HEK293 (cell line): ENCODE results near the gene SLC20A1.

ENCODE experiments used
- CTCF ChIA-PET: fragments of 350-600 bp; formaldehyde crosslinking; extraction: SDS; loops from one replicate; lab custom pipeline; 2021; ENCODE audit warnings: antibody characterized with exemption; lab: Yijun Ruan, JAX
- POLR2A ChIA-PET: fragments of 300-600 bp; formaldehyde crosslinking; extraction: SDS; loops from one replicate; lab custom pipeline; 2020; ENCODE audit warnings: antibody characterized with exemption, inconsistent platforms; lab: Yijun Ruan, JAX
- H3K27ac ChIP-seq: fragments of 200-500 bp; sonication (Bioruptor generic); 2 replicates; pipeline ENCODE4 v1.5.1; 2014; ENCODE audit warnings: low read depth, low read length, control low read depth, inconsistent platforms; ENCODE audit errors: extremely low read depth
- H3K36me3 ChIP-seq, 2 experiments: fragments of 200-500 bp in 1 of 2; sonication (Bioruptor generic) in 1 of 2; 1 replicate in 1 of 2; 2 replicates in 1 of 2; pipeline ENCODE4 v1.5.1; 2014 to 2017; ENCODE audit warnings: inconsistent platforms in 2 of 2, low read length in 2 of 2; ENCODE audit not compliant: control insufficient read depth in 2 of 2, insufficient read depth in 1 of 2
- H3K4me1 ChIP-seq: fragments of 200-500 bp; sonication (Bioruptor generic); 2 replicates; pipeline ENCODE4 v1.5.1; 2014; ENCODE audit warnings: mild to moderate bottlenecking, low read length, inconsistent platforms; ENCODE audit not compliant: control insufficient read depth, insufficient read depth
- H3K4me3 ChIP-seq: 2 replicates; pipeline ENCODE4 v1.5.1; 2011; ENCODE audit warnings: low read depth, mild to moderate bottlenecking, control low read depth, low read length, moderate library complexity
- H3K9me3 ChIP-seq: fragments of 200-500 bp; sonication (Bioruptor generic); 2 replicates; pipeline ENCODE4 v1.5.1; 2014; ENCODE audit warnings: low read depth, low read length, inconsistent platforms; ENCODE audit not compliant: control insufficient read depth, insufficient read depth
- KLF16 ChIP-seq: fragments of 450-650 bp; formaldehyde crosslinking; IDR thresholded peaks from 2 replicates; pipeline ENCODE4 v1.5.1; 2017; ENCODE audit warnings: missing biosample characterization, missing genetic modification characterization
- KLF8 ChIP-seq: fragments of 450-650 bp; formaldehyde crosslinking; IDR thresholded peaks from 2 replicates; pipeline ENCODE4 v1.5.1; 2016; ENCODE audit warnings: missing biosample characterization, missing genetic modification characterization
- PRDM4 ChIP-seq: fragments of 450-650 bp; formaldehyde crosslinking; IDR thresholded peaks from 2 replicates; pipeline ENCODE4 v1.5.1; 2017; ENCODE audit warnings: missing biosample characterization, missing genetic modification characterization
- SCRT2 ChIP-seq: fragments of 450-650 bp; formaldehyde crosslinking; IDR thresholded peaks from 2 replicates; pipeline ENCODE4 v1.5.1; 2016; ENCODE audit warnings: missing biosample characterization, missing genetic modification characterization
- ZBTB6 ChIP-seq: fragments of 450-650 bp; formaldehyde crosslinking; IDR thresholded peaks from 2 replicates; pipeline ENCODE4 v1.5.1; 2017; ENCODE audit warnings: missing biosample characterization, missing genetic modification characterization
- ZFP41 ChIP-seq: fragments of 450-650 bp; formaldehyde crosslinking; IDR thresholded peaks from 2 replicates; pipeline ENCODE4 v1.5.1; 2016; ENCODE audit warnings: missing biosample characterization, missing genetic modification characterization, borderline replicate concordance
- ZNF112 ChIP-seq: fragments of 450-650 bp; formaldehyde crosslinking; IDR thresholded peaks from 2 replicates; pipeline ENCODE4 v1.5.0; 2017; ENCODE audit warnings: missing biosample characterization, missing genetic modification characterization
- ZNF157 ChIP-seq: fragments of 450-650 bp; formaldehyde crosslinking; IDR thresholded peaks from 2 replicates; pipeline ENCODE4 v1.5.1; 2016; ENCODE audit warnings: missing biosample characterization, missing genetic modification characterization
- ZNF292 ChIP-seq: fragments of 450-650 bp; formaldehyde crosslinking; IDR thresholded peaks from 2 replicates; pipeline ENCODE4 v1.5.1; 2016; ENCODE audit warnings: low read depth, missing biosample characterization, missing genetic modification characterization, borderline replicate concordance
- ZNF335 ChIP-seq: fragments of 450-650 bp; formaldehyde crosslinking; conservative IDR thresholded peaks from 2 replicates; pipeline ENCODE4 v1.5.1; 2016; ENCODE audit warnings: missing biosample characterization, missing genetic modification characterization
- ZNF350 ChIP-seq: fragments of 450-650 bp; formaldehyde crosslinking; IDR thresholded peaks from 2 replicates; pipeline ENCODE4 v1.5.0; 2017; ENCODE audit warnings: missing biosample characterization, mild to moderate bottlenecking, missing genetic modification characterization
- ZNF600 ChIP-seq: fragments of 450-650 bp; formaldehyde crosslinking; IDR thresholded peaks from 2 replicates; pipeline ENCODE4 v1.5.1; 2016; ENCODE audit warnings: missing biosample characterization, missing genetic modification characterization
- ZNF670 ChIP-seq: fragments of 450-650 bp; formaldehyde crosslinking; IDR thresholded peaks from 2 replicates; pipeline ENCODE4 v1.5.1; 2016; ENCODE audit warnings: missing biosample characterization, missing genetic modification characterization, low read depth
- ZNF768 ChIP-seq: fragments of 450-650 bp; formaldehyde crosslinking; IDR thresholded peaks from 2 replicates; pipeline ENCODE4 v1.5.1; 2018; ENCODE audit warnings: missing biosample characterization, mild to moderate bottlenecking, missing genetic modification characterization
- ZNF843 ChIP-seq: fragments of 450-650 bp; formaldehyde crosslinking; IDR thresholded peaks from 2 replicates; pipeline ENCODE4 v1.5.1; 2016; ENCODE audit warnings: missing biosample characterization, missing genetic modification characterization
- ZSCAN4 ChIP-seq: fragments of 450-650 bp; formaldehyde crosslinking; IDR thresholded peaks from 2 replicates; pipeline ENCODE4 v1.5.1; 2017; ENCODE audit warnings: missing biosample characterization, missing genetic modification characterization
- TF ChIP-seq, protein P1 (sequence below): fragments of 450-650 bp; formaldehyde crosslinking; IDR thresholded peaks from 2 replicates; pipeline ENCODE4 v1.5.1; 2016; ENCODE audit warnings: missing biosample characterization, missing genetic modification characterization

Gene SLC20A1

DNA sequence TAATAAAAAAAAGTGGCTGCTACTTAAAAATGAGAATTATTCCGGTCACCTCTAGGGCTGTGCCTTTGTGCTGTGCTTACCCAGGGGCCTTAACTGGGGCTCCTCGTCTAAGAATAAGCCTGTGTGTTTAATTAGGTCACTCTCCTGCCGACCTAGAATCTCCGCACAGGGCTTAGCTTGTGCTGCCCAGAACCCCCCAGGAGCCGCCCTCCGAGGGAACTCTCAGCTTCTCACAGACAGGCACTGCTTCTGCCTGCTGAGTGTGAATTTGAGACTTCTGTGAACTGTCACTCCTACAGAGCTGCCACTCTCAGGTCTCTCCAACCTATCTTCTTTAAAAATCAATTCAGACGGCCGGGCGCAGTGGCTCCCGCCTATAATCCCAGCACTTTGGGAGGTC is 63.2 kb downstream of the SLC20A1 start:
- no peak for TF ChIP-seq ZNF768
- no peak for TF ChIP-seq KLF8 (tag by site-specific recombination)
- Histone ChIP-seq H3K27ac (no peak overlapping the region), H3K9me3 (no peaks in the 10 kb centered on the region), H3K4me1 (no peaks in the 10 kb centered on the region), H3K4me3 (no peak overlapping the region), H3K36me3 (no peaks in the 10 kb centered on the region)
- ChIA-PET CTCF (interaction anchor here (0.6 to 8.0 kb wide), 2 partner anchors 17 to 109 kb away, joined by 3 to 58 read pairs; no protein-coding TSS in a partner anchor), POLR2A (no interaction called here)

DNA sequence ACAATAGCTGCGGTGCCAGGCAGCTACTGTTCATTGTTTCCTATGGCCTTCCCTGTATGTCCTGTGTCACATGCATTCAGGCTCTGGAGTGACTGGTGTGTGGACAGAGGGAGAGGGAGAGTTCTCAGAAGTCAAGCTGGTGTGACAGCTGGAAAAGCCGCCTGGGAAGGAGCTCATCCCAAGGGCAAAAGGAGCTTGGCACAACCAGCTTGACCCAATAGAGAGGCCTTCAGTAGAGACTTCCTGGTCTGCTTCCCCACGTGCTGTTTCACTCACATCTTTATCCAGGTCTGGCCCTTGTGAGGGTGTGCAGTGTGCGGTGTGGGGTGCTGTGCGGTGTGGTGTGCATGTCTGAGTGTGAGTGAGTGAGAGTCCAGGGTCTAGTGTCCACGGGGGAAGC is 64.0 kb downstream of the SLC20A1 start:
- H3K4me1 ChIP-seq = no peaks in the 10 kb centered on the region
- H3K9me3 ChIP-seq = no peaks in the 10 kb centered on the region
- no peak overlapping the region for H3K4me3 ChIP-seq
- no peaks in the 10 kb centered on the region for H3K36me3 ChIP-seq
- CTCF ChIA-PET = interaction anchor here (0.6 to 8.0 kb wide), 3 partner anchors 17 to 109 kb away, joined by 3 to 58 read pairs (median 4); no protein-coding TSS in a partner anchor
- POLR2A ChIA-PET = no interaction called here
- no peak for TF ChIP-seq ZNF350 (tag by site-specific recombination)
- no peak for TF ChIP-seq ZNF292 (tag by site-specific recombination)
- TF ChIP-seq ZNF843 (tag by site-specific recombination) = no peak
- TF ChIP-seq ZNF335 (tag by site-specific recombination) = no peak
- TF ChIP-seq ZBTB6 (tag by site-specific recombination) = no peak
- TF ChIP-seq ZSCAN4 (tag by site-specific recombination) = no peak
- no peak for TF ChIP-seq ZNF600 (tag by site-specific recombination)
- TF ChIP-seq, protein P1, sequence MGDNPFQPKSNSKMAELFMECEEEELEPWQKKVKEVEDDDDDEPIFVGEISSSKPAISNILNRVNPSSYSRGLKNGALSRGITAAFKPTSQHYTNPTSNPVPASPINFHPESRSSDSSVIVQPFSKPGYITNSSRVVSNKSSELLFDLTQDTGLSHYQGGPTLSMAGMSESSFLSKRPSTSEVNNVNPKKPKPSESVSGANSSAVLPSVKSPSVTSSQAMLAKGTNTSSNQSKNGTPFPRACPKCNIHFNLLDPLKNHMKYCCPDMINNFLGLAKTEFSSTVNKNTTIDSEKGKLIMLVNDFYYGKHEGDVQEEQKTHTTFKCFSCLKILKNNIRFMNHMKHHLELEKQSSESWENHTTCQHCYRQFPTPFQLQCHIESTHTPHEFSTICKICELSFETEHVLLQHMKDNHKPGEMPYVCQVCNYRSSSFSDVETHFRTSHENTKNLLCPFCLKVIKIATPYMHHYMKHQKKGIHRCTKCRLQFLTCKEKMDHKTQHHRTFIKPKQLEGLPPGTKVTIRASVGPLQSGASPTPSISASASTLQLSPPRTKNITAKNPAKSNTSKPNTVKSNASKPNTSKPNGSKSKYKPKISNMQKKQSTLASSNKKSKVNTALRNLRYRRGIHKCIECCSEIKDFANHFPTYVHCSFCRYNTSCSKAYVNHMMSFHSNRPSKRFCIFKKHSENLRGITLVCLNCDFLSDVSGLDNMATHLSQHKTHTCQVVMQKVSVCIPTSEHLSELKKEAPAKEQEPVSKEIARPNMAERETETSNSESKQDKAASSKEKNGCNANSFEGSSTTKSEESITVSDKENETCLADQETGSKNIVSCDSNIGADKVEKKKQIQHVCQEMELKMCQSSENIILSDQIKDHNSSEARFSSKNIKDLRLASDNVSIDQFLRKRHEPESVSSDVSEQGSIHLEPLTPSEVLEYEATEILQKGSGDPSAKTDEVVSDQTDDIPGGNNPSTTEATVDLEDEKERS (tag by site-specific recombination) = no peak
- TF ChIP-seq SCRT2 (tag by site-specific recombination) = no peak
- TF ChIP-seq, all 188 proteins: peak for 0
- no peak overlapping the region for H3K27ac ChIP-seq

DNA sequence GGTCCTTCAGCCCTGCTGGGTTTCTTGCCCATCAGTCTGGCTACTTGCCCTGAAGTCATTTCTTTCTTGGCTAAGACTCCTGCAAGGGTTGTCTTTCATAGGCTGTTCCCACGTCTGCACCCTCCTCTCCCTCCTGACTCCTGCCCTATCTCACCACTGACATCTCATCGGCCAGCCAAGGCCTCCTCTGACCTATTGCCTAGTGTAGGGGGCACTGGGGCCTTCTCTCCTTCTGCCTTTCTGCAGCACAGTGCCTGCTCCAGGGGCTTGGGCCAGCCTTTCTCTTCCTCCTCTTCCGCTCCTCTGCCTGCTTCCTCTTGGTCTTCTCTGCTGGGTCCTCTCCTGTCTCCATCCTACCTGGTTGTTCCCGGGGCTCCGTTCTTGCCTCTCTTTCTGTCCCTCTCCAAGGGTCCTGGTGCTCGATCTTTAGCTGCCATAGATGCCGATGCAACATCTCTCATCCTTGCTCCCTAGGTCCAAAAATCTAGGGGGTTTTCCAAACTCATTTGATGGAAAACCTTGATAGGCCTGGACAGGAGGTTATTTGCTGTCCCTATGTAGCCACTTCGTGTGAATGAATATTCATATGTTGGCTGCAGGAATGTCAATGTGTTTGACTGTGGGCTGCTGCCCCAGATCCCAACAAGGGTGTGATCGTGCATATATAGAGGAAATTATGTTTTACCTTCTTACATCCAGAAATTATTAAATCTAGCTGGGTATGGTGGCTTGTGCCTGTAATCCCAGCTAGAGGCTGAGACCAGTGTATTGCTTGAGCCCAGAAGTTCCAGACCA is 65.4 kb downstream of the SLC20A1 start:
- no peaks in the 10 kb centered on the region for H3K36me3 ChIP-seq
- H3K4me1 ChIP-seq = no peaks in the 10 kb centered on the region
- POLR2A ChIA-PET = no interaction called here
- no peaks in the 10 kb centered on the region for H3K9me3 ChIP-seq
- CTCF ChIA-PET = interaction anchor here (3.1 kb wide), 1 partner anchor 15 kb away, joined by 18 read pairs; no protein-coding TSS in a partner anchor
- H3K4me3 ChIP-seq = no peak overlapping the region
- no peak overlapping the region for H3K27ac ChIP-seq
- no peak for TF ChIP-seq KLF16 (tag by site-specific recombination)
- TF ChIP-seq ZNF670 (tag by site-specific recombination) = no peak
- no peak for TF ChIP-seq ZFP41
- no peak for TF ChIP-seq ZNF157
- TF ChIP-seq ZNF112 (tag by site-specific recombination) = no peak
- no peak for TF ChIP-seq PRDM4
- no peak for TF ChIP-seq ZSCAN4 (tag by site-specific recombination)
- no peak for TF ChIP-seq ZNF335 (tag by site-specific recombination)
